Upper lobe of right lung (tissue), 1 donor: ENCODE measurements around the gene COL6A5. TPM values are rescaled to one million over a fixed set of nuclear protein-coding genes. Genes with fewer than 3 reads are reported as not detected.

Source experiments
- ATAC-seq: fragments of 200-7000 bp; cut with Tn5 transposase; one replicate; pipeline ENCODE4 v1.9.1; 2020; ENCODE audit warnings: mild to moderate bottlenecking, moderate library complexity
- DNase-seq: peaks from one replicate; pipeline ENCODE4 v3.0.0-alpha.2; 2020
- H3K27ac ChIP-seq: fragments of 200-600 bp; one replicate; pipeline ENCODE4 v1.8.0; 2022
- H3K27me3 ChIP-seq: fragments of 200-600 bp; one replicate; pipeline ENCODE4 v1.8.0; 2022; ENCODE audit warnings: mild to moderate bottlenecking
- H3K36me3 ChIP-seq: fragments of 200-600 bp; one replicate; pipeline ENCODE4 v1.8.0; 2022
- H3K4me1 ChIP-seq: fragments of 200-600 bp; one replicate; pipeline ENCODE4 v1.8.0; 2022
- H3K4me3 ChIP-seq: fragments of 200-600 bp; one replicate; pipeline ENCODE4 v1.8.0; 2022; ENCODE audit warnings: mild to moderate bottlenecking
- H3K9me3 ChIP-seq: fragments of 200-600 bp; one replicate; pipeline ENCODE4 v1.8.0; 2022
- CTCF ChIP-seq: fragments of 200-600 bp; IDR thresholded peaks from one replicate; pipeline ENCODE4 v1.8.0; 2022; ENCODE audit warnings: antibody characterized with exemption
- intact Hi-C: fragments of 100-400 bp; cut with DNase I; formaldehyde crosslinking; loops from one replicate; pipeline ENCODE4 v1.11.0; 2022
- total RNA-seq: library from RNA; stranded (reverse); fragmentation: NEBNext Ultra II Directional; extraction: Animal tissue kit (Norgen Biotek cat#: 25700); gene quantifications from one replicate; pipeline ENCODE4 v1.2.1, GENCODE V29; 2021
- donor health status: DM: no; HTN: yes; CAD: no; lungs with severe emphysema.

The COL6A5 gene
- total RNA-seq, 1 donor from 2014 or later: 6.3 TPM

DNA sequence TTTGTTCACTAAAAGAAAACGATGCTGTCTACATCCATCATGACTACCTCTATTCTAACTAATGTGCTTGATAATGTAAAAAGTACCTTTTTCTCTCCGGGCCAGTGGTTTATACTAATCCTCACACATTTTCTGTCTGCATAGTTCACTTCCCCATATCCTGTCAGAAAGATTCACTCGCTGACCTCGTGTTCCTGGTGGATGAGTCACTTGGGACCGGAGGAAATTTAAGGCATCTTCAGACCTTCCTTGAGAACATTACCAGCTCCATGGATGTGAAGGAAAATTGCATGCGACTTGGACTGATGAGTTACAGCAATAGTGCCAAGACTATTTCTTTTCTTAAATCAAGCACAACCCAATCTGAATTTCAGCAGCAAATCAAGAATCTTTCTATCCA is 33.8 kb downstream of the COL6A5 start:
- ATAC-seq: no peak
- Histone ChIP-seq H3K4me3 (no peak overlapping the region), H3K9me3 (no peaks in the 10 kb centered on the region), H3K27ac (no peak overlapping the region), H3K4me1 (no peaks in the 10 kb centered on the region), H3K27me3 (no peaks in the 10 kb centered on the region), H3K36me3 (no peaks in the 10 kb centered on the region)
- no peak for DNase-seq
- TF ChIP-seq CTCF: no peak
- intact Hi-C loops: no loop called here

- Histone ChIP-seq H3K4me3 (no peak overlapping the region), H3K4me1 (no peaks in the 10 kb centered on the region), H3K27ac (no peak overlapping the region), H3K27me3 (no peaks in the 10 kb centered on the region), H3K36me3 (no peaks in the 10 kb centered on the region), H3K9me3 (no peaks in the 10 kb centered on the region)
- no peak for ATAC-seq
- DNase-seq: no peak
- intact Hi-C loops: no loop called here
- no peak for TF ChIP-seq CTCF
These were observed 34.9 kb downstream of the COL6A5 start for GRCh38 chr3:130380398-130380797.

DNA sequence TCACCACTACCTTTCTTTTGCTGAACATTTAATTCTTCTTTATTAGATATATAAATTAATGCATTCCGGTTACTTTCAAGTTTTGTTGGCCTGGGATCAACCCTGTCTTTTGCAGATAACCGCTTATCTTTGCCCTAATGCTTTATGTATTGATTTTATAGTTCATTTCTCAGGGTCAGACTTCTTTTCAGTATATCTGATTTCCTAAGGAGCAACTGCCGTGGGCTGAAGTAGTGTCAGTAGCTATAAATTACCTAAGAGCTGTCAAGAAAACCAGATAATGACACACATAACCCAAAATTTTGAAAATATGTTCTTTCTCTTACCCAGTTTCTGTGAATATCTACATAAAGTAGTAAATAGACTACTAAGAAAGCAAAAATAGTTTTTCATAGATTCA is 38.0 kb downstream of the COL6A5 start:
- ATAC-seq: no peak

DNA sequence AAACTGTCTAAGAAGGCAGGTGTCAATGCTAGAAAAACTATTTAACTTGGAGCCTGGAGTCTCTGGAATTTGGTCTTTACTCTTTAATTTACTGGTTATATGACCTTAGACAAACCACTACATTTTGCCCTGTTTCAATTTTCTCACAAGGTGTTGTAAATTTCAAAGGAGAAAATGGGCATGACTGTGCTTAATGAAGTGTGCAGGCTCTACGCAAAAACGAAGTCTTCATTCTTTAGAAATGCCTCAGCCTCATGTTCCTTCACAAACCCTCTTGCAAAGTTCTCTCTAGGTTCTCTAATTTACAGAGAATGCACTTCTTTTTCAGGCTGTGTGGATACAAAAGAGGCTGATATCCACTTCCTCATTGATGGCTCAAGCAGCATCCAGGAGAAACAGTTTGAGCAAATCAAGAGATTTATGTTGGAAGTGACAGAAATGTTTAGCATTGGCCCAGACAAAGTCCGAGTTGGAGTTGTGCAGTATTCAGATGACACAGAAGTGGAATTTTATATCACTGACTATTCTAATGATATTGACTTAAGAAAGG is 39.1 kb downstream of the COL6A5 start:
- no peaks in the 10 kb centered on the region for H3K9me3 ChIP-seq
- DNase-seq (no peak), ATAC-seq (no peak)
- H3K4me3 ChIP-seq: no peak overlapping the region
- no peaks in the 10 kb centered on the region for H3K4me1 ChIP-seq
- no peaks in the 10 kb centered on the region for H3K36me3 ChIP-seq
- no peaks in the 10 kb centered on the region for H3K27me3 ChIP-seq
- intact Hi-C loops: no loop called here
- no peak overlapping the region for H3K27ac ChIP-seq
- no peak for TF ChIP-seq CTCF

More for the DNA sequence above, 38.0 kb downstream of the COL6A5 start:
- Histone ChIP-seq H3K4me1 (no peaks in the 10 kb centered on the region), H3K27me3 (no peaks in the 10 kb centered on the region), H3K9me3 (no peaks in the 10 kb centered on the region), H3K36me3 (no peaks in the 10 kb centered on the region), H3K27ac (no peak overlapping the region), H3K4me3 (no peak overlapping the region)
- no peak for TF ChIP-seq CTCF
- intact Hi-C loops: no loop called here
- no peak for DNase-seq

GRCh38 chr3:130386604-130387263 is 41.3 kb downstream of the COL6A5 start:
- no peaks in the 10 kb centered on the region for H3K36me3 ChIP-seq
- no peak overlapping the region for H3K27ac ChIP-seq
- ATAC-seq (peak; percentile 34), DNase-seq (no peak)
- intact Hi-C loops: no loop called here
- no peak for TF ChIP-seq CTCF
- no peaks in the 10 kb centered on the region for H3K4me1 ChIP-seq
- no peaks in the 10 kb centered on the region for H3K27me3 ChIP-seq
- H3K4me3 ChIP-seq: no peak overlapping the region
- H3K9me3 ChIP-seq: no peaks in the 10 kb centered on the region
